Stimulated activated CD8-positive, alpha-beta memory T cell treated with anti-CD3 and anti-CD28 coated beads, Interleukin-7, amount 100 ng/mL, for 24 hours (primary cell): ENCODE results near the gene CGA.
"Not testable (repeated sequence)": the region's sequence is repeated elsewhere in the genome, so short reads cannot be mapped to it uniquely, and the experiment has no call there.

Source experiments
- DNase-seq: peaks from one replicate; pipeline ENCODE4 v3.0.0-alpha.2; 2020; ENCODE audit warnings: low read depth

CGA gene

GRCh38 chr6:87095087-87095509 lies at the start of gene CGA:
CGA (minus strand) TSS chr6:87095106; CDS start chr6:87088200, 6,906 bp downstream.
- no peak for DNase-seq

DNA sequence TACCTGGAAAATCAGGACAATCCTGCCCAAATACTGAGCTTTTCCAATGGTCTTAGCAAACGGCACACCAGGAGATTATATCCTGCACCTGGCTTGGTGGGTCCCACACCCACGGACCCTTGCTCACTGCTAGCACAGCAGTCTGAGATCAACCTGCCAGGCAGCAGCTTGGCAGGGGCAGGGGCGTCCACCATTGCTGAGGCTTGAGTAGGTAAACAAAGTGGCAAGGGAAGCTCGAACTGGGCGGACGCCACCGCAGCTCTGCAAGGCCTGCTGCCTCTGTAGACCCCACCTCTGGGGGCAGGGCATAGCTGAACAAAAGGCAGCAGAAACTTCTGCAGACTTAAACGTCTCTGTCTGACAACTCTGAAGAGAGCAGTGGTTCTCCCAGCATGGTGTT lies 45.0 kb upstream of the CGA start:
- DNase-seq, result not testable (repeated sequence)

DNA sequence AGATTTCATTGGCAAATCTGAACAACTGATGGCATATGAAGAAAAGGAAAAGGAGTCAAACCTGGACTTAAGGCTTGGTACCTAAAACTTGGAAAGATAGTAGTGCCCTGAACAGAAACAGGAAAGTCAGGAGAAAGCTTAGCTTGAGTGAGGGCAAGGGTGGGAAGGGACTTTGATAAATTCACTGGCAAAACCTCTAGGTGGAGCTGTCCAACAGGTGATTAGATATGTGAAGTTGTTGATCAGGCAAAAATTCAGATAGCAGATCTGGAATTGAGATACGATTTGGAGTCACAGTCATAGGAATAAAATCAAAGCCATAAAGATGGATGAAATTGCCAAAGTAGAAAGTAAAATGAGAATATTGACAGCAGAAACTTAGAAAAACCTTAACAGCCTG lies 44.3 kb upstream of the CGA start:
- no peak for DNase-seq

DNA sequence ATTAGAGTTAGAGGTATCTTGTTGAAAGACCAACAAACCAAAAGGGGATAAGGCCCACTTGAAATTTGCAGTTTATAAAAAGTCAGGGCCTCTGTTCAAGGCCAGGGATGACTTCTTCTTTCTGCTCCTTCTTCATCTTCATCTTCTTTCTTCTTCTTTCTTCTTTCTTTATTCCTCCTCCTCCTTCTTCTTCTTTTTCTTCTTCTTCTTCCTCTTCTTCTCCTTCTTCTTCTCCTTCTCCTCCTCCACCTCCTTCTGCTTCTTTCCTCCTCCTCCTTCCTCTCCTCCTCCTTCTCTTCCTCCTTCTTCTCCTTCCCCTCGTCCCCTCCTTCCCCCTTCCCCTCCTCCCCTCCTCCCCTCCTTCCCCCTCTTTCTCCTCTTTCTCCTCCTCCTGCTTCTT lies 42.1 kb upstream of the CGA start:
- DNase-seq, result no peak

- no peak for DNase-seq
Observed at GRCh38 chr6:87127737-87128136, 32.8 kb upstream of the CGA start.

DNA sequence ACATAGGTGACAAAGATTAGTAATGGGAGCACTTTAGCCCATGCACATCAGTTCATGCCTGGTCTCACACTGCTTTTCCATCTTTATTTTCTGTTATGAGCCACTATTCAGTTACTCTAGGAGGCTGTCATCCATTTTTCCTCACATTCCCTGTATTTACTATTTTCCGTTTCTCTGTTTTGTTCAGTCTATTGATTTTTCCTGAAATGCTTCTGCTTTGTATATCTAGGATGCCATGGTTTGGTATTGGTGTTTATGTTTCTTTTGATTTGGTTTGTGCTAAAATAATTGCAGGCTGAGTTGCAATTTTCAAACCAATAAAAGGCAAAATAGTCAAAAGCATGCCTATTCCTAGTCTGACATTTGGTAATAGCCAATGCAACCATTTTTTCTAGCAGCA lies 31.6 kb upstream of the CGA start:
- no peak for DNase-seq

DNA sequence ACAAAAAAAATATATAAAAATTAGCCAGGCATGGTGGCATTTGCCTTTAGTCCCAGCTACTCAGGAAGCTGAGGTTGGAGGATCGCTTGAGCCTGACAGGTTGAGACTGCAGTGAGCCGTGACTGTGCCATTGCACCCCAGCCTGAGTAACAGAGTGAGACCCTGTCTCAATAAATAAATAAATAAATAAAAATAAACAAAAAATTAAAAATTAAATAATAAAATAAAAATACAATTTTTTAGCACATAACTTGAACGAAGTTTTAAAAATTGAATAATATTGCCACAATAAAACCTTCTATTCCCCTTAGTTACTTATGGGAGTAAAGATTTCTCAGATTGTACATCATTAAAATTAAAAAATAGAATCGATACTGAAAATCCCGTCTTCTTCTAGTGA lies 29.2 kb upstream of the CGA start:
- no peak for DNase-seq

DNA sequence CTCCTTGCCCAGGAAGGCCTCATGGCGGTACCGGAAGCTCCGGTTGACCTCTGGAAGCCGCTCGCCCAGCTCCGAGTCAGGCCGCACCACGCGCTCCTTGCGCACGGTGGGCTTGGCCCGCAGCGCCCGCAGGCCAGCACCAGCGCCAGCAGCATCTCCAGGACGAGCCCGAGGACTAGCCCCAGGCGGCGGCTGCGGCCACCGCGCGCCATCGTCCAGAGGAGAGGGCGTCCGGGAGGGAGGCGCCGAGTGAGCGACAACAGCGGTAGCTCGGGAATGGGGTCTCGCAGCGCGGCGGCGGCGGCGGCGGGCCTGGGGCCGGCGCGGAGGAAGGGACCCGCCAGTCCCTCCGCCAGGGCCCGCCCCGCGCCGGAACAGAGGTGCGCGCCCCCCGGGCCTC lies 27.6 kb upstream of the CGA start:
- no peak for DNase-seq

- no peak for DNase-seq
Observed at GRCh38 chr6:87118054-87118453, 23.1 kb upstream of the CGA start.

GRCh38 chr6:87116922-87117321 lies 22.0 kb upstream of the CGA start:
- DNase-seq, result no peak

DNA sequence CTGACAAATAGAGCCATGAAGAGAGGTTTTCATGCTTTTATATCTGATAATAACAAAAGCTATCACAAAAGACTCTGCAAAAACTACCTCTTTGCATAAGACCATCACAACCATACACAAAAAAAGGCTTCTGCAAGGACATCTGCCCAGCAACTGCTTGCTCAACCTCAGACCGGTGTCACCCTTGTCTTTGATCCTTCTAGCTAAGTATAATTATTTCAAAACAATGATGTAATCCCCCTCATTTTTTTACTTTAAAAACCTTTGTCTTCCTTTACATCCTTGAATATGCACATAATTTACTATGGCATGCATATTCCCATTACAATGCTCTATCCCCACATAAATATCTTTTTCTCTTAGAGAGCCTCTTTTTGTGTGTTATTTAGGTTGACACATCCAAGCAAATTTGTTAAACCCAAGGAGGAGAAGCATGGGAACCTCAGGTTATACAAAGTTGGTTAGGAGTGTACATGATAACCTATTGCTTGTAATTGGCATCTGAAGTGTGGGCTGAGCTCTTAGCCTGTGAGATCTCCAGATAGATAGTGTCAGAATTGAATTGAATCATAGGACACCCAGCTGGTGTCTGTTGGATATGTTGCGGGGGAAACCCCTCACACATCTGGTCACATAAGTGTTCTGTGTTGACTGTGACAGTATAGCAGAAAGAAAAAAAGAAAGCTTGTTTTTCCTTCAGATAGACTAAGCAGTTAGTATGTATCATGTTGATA lies 20.7 kb upstream of the CGA start:
- DNase-seq, result no peak

- DNase-seq, result no peak
Observed at GRCh38 chr6:87110636-87111035, 15.7 kb upstream of the CGA start.

DNA sequence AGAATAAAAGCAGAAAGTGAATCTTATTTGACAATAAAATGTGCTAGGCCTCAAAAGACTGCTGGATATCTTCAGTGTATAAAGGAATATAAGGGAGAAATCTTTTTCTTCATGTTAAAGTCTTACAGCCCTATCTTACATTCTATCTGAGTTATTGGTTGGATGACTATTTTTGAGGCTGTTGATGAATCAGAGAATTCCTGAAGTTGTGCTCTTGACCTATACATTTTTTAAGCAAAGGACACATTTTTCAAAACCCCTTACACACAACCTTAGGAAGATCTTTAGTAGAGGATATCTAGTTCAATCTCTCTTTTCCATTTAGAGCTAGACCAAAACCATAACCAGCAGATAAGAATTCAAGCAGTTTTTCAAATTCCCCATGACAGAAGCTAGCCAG lies 10.9 kb upstream of the CGA start:
- DNase-seq, result no peak

- no peak for DNase-seq
Observed at GRCh38 chr6:87104667-87105066, 9.8 kb upstream of the CGA start.

DNA sequence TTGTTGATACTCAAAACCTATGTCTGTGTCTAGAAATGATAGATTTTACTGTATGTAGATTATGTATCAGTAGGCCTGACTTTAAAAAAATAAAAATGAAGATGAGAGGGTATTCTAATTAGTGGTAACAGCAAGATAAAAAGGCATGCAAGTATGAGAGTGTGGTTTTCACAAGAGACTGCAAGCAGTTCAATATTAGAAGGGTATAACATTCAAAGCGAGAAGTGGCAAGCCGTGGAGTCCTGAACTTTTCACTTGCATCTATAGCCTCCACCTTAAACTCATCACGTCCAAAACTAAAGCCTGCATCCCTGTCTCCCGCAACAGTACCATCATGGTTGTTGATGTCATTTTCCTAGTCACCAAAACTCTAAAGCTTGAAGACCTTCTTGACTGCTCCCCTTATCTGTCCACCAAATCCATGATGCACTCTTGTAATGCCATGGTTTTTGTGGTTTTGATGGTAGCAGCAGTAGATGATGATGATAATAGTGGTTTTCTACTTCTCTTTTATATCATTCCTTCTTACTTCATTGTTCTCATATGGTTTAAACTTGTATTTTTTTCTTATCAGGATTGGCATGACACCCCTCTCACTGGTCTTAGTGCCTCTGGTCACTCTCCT lies 9.2 kb upstream of the CGA start:
- DNase-seq, result no peak

DNA sequence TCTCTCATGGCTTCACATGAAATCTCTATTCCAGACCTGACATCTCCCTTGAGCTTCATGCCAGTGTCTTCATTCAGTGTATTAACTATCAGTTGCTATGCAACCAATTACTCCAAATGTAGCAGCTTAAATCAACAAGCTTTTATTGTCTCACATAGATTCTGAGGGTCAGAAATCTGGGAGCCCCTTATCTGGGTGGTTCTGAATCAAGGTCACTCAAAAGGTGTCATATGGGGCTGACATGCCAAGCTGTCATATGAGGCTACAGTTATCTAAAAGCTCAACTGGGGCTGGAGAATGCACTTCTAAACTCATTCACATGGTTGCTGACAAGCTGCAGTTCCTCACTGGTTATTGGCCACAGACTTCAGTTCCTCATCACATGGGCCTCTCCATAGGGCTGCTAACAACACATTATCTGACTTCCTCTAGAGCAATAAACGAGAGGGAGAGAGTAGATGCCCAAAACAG lies 7.3 kb upstream of the CGA start:
- no peak for DNase-seq

DNA sequence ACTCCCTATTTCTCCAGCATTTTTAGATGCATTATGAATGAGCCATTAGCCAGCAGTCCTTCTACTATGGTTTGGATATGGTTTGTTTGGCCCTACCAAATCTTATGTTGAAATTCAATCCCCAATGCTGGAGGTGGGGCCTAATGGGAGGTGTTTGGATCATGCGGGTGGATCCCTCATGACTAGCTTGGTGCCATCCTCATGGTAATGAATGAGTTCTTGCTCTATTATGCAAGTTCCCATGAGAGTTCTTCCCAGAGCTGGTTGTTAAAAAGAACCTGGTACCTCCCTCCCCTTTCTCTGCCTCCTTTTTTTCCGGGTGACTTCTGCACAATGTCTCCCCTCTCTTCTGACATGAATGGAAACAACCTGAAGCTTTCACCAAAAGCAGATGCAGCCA lies 6.2 kb upstream of the CGA start:
- no peak for DNase-seq

- DNase-seq, result no peak
Observed at GRCh38 chr6:87100216-87100615, 5.3 kb upstream of the CGA start.

GRCh38 chr6:87099472-87099871 lies 4.6 kb upstream of the CGA start:
- no peak for DNase-seq

DNA sequence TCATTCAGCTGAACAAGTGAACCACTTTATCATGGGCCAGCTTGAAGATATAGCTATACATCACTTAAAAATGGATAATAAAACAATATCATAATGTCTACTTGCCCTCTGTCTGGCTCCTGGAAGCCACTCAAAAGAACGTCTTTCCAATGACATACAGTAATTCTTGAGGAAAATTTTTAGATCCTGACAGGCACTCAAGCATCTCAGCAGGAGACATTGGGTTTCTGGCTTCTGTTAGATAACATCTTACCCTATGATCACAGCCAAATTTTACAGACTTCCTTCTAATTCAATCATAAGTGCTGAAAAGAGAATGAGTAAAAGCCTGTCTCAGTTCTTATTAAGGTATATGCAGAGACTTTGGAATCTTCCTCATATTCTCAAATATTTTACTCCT lies 330 bp downstream of the CGA start:
- DNase-seq, result no peak

DNA sequence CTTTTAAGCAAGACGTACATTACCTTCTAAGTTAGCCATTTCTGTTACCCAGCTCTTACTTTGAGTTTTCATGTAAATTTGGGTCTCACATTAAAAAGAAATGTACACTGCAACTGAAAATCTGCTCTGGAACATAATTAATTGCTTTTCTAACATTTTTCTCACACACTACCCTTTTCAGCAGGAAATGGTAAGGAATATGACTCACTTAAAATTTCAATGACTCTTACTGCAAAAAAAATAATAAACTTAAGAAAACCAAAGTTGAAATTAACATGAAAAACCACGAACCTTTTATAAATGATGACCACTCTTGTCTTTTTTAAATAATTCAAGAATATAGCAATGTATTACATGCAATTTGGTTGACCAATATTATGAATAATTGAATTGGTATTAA lies 1.3 kb downstream of the CGA start:
- no peak for DNase-seq

DNA sequence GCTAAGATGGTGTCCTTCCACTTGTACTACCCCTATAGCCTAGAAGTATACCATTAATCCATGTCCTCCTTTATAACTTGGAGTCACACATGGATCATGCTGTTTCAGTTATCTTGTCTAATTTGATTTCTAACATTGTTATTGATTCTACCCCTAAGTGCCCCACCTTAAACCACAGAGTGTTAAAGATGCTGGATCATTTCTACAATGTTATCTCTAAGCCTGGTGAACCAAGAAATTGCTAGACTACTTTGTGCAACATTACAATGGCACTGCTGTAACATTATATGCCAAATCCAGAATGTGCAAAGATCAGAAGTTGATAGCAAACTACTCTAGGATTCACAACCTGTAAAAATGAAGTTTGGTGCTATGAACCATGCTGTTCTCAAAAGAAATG lies 1.7 kb downstream of the CGA start:
- DNase-seq, result no peak

- DNase-seq, result no peak
Observed at GRCh38 chr6:87092435-87092834, 2.5 kb downstream of the CGA start.

GRCh38 chr6:87089135-87089534 lies 5.8 kb downstream of the CGA start:
- DNase-seq, result no peak
